ENCODE measurements around the gene SMIM44. TPM values are rescaled to one million over a fixed set of nuclear protein-coding genes. Genes with fewer than 3 reads are reported as not detected.
"Not testable (repeated sequence)": the region's sequence is repeated elsewhere in the genome, so short reads cannot be mapped to it uniquely, and the experiment has no call there.

The SMIM44 gene
- not detected for total RNA-seq
- long read RNA-seq, result 0 reads

DNA sequence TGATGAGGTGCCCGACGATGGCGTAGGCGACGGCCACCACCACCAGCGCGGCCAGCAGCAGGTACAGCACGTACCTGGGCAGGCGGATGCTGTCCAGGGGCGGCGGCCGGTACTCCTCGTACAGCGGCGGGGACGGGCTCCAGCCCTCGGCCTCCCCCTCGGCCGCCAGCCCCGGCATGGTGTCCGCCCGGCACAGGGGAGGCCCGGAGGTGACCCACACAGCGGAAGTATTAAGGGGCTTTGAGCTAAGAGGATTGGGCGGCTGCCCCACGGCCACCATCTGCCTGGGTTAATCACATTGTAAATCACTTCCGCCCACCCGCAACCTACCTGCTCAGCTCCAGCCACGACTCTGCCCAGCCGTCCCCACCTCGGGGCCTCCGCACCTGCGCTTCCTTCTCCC is at the start of gene SMIM44:
Gene SMIM44, minus strand, starts transcription at position 216 of the 403 bp plus-strand sequence. Its CDS starts 38 bp downstream, at position 178.
- DNase-seq, result no peak
- intact Hi-C loops (cut with DNase I), result no loop called here
- ATAC-seq (ENCODE audit: poor library complexity), result no peak

DNA sequence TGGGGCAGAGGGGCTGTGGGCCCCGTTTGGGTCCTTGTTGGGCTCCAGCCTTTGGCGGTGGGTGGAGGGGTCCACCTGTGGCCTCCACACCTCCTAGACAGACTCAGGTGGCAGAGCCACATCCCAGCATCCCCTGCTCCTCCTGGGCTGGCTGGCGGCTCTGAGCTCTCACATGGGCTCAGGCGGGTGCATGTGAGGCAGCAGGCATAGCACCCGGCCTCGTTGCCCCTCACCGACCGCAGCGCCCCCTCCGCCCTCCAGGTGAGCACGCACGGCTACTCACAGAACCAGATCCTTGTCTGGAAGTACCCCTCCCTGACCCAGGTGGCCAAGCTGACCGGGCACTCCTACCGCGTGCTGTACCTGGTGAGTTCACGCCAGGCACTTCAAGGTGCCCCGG is 49.8 kb upstream of the SMIM44 start:
- ATAC-seq (ENCODE audit: poor library complexity) (no peak), DNase-seq (no peak)
- intact Hi-C loops (cut with DNase I), result no loop called here

DNA sequence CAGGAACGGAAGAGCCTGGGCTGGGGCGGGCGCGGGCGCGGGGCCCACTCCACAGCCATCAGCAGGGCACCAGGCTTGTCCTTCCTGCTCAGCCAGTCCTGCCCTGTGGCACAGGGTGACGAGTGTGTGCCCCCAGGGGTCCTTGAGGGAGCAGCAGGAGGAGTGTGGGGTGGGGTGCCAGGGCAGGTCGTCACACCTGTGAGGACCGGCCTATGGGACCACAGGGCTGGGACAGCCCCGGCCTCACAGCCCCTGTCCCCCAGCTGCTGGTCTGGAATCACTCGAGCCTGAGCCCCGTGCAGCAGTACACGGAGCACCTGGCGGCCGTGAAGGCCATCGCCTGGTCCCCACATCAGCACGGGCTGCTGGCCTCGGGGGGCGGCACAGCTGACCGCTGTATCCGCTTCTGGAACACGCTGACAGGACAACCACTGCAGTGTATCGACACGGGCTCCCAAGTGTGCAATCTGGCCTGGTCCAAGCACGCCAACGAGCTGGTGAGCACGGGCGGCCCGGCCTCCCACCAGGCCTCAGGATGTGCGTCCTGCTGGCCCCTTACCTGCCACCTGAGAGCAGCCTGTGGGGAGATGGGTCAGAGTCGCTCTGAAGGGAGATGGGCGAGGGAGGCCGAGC is 49.0 kb upstream of the SMIM44 start:
- DNase-seq (no peak), ATAC-seq (ENCODE audit: poor library complexity) (no peak)
- intact Hi-C loops (cut with DNase I), result no loop called here

DNA sequence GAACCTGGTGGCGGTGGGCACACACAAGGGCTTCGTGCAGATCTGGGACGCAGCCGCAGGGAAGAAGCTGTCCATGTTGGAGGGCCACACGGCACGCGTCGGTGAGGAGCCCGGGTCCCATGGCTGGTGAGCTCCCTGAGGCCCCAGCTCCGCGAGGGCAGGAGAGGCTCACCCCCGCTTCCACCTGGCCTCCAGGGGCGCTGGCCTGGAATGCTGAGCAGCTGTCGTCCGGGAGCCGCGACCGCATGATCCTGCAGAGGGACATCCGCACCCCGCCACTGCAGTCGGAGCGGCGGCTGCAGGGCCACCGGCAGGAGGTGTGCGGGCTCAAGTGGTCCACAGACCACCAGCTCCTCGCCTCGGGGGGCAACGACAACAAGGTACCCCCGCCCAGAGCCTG is 48.5 kb upstream of the SMIM44 start:
- ATAC-seq (ENCODE audit: poor library complexity), result no peak
- intact Hi-C loops (cut with DNase I), result no loop called here
- DNase-seq, result no peak

DNA sequence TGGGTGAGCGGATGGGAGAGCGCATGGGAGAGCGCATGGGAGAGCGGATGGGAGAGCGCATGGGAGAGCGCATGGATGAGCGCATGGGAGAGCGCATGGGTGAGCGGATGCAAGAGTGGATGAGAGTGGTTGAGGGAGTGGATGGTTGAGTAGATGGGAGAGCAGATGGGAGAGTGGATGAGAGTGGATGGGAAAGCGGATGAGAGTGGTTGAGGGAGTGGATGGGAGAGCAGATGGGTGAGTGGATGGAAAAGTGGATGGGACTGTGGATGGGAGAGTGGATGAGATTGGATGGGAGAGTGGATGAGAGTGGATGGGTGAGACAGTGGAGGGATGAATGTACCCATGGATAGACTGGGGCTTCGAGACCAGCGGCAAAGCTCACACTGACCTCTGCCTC is 47.1 kb upstream of the SMIM44 start:
- intact Hi-C loops (cut with DNase I), result no loop called here
- ATAC-seq (ENCODE audit: poor library complexity), result no peak
- no peak for DNase-seq

DNA sequence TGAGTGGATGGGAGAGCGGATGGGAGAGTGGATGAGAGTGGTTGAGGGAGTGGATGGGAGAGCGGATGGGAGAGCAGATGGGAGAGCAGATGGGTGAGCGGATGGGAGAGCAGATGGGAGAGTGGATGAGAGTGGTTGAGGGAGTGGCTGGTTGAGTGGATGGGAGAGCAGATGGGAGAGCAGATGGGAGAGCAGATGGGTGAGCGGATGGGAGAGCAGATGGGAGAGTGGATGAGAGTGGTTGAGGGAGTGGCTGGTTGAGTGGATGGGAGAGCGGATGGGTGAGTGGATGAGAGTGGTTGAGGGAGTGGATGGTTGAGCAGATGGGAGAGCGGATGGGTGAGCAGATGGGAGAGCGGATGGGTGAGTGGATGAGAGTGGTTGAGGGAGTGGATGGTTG is 46.1 kb upstream of the SMIM44 start:
- DNase-seq; ATAC-seq (ENCODE audit: poor library complexity); intact Hi-C loops (cut with DNase I): not testable (repeated sequence)

DNA sequence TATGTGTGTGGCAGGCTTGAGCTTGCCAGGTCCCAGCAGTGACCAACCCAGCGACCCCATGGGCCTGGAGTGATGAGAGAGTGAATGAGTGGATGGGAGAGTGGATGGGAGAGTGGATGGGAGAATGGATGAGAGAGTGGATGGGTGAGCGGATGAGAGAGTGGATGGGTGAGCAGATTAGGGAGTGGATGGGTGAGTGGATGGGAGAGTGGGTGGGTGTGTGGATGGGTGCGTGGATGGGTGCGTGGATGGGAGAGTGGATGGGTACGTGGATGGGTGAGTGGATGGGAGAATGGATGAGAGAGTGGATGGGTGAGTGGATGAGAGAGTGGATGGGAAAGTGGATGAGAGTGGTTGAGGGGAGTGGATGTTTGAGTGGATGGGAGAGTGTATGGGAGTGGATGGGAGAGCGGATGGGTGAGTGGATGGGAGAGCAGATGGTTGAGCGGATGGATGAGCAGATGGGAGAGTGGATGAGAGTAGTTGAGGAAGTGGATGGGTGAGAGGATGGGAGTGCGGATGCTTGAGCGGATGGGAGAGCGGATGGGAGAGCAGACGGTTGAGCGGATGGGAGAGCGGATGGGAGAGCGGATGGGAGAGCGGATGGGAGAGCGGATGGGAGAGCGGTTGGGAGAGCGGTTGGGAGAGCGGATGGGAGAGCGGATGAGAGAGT is 45.4 kb upstream of the SMIM44 start:
- intact Hi-C loops (cut with DNase I), result no loop called here
- ATAC-seq (ENCODE audit: poor library complexity), result no peak
- no peak for DNase-seq

DNA sequence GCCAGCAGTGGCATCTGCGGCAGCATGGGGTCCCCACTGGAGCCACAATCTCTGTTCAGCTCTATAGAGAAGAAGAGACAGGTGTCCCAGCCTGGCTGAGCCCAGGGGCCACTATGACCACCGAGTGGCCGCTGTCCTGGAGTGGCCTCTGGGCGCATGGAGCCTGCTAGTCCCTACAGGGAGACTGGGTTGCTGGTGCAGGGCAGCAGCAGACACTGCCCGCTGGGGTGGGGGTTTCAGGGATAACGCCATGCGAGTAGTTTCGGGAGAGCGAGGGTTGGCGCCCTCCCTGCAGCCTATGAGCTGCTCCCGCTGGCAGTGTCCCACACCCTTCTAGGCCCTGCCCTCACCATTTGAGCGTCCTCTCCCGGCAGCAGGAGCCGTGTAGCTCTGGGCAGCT is 44.8 kb upstream of the SMIM44 start:
- ATAC-seq (ENCODE audit: poor library complexity), result no peak
- intact Hi-C loops (cut with DNase I), result no loop called here
- no peak for DNase-seq

DNA sequence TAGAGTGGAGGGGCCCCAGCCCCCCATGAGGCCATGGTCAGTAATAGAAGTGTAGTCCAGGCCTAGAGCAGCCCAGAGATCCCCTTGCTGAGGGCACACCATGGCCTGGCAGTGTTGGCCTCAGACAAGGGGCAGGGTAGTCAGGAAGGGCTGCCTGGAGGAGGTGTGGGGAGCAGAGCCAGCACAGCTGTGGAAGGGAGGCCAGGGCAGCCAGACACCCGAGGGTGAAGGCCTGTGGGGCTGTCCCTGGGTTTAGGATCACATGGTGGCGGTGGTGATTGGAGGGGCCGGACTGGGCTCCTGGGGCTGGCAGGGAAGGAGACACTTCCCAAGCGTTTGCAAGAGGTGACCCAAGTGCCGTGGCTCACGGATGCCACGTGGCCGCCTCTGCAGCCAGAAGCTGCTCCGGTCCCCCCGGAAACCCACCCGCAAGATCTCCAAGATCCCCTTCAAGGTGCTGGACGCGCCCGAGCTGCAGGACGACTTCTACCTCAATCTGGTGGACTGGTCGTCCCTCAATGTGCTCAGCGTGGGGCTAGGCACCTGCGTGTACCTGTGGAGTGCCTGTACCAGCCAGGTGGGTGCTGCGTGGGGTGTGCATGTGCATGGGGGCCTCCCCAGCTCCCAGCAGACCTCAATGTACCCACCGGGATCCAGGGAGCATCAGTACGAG is 44.1 kb upstream of the SMIM44 start:
- intact Hi-C loops (cut with DNase I), result no loop called here
- DNase-seq (no peak), ATAC-seq (ENCODE audit: poor library complexity) (no peak)

DNA sequence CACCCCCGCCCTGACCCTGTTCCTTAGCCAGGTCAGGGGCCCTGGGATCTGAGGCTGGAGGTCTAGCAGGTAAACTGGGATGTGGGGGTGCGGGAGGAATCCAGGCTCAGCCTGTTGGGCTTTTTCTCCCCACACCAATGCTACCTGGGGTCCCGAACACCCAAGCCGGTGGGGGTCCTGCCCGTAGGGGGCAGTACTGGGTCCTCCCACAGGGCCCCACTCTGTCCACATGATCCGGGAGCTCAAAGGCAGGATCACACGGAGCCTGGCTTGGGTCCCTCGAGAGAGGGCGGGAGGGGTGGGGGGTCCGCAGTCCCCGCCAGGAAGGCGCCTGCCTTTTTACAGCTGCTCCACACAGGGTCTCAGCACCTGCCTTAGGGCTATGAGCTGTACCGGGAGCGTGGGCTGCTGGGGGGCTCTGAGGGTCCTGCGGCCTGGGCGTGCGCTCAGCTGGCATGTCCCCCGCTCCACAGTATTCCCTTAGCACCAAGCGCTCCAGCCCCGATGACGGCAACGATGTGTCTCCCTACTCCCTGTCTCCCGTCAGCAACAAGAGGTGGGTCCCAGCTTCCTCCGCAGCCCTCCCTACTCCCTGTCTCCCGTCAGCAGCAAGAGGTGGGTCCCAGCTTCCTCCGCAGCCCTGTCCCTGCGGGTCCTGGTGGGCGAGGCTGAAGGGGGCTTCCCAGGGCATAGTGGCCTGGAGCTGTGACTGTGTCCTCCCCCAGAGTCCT is 43.4 kb upstream of the SMIM44 start:
- DNase-seq (no peak), ATAC-seq (ENCODE audit: poor library complexity) (no peak)
- intact Hi-C loops (cut with DNase I), result no loop called here

DNA sequence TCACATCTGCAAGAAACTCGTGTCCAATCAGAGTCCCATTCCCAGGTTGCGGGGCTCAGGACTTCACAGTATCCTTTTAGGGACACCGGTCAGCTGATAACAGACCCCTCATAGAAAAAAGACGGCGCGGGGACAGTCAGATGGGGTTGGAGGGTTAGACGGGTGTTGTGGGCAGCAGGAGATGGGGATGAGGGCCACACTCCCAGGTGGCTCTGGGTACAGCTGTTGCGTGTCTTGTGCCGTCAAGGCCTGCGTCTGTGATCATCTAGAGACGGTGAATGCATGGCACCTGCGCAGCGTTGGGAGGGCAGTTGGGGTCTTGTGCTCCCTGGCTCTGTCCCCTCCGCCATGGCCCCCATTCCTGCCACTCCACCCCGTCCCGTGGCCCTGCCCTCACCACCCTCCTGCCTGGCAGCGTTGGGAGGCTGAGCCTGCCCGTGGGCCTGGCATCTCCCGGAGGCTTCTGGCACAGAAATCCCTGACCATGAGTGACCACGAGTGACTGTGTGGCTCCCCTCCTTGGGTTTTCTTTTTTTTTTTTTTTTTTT is 41.7 kb upstream of the SMIM44 start:
- no peak for DNase-seq
- no peak for ATAC-seq (ENCODE audit: poor library complexity)
- intact Hi-C loops (cut with DNase I), result no loop called here

DNA sequence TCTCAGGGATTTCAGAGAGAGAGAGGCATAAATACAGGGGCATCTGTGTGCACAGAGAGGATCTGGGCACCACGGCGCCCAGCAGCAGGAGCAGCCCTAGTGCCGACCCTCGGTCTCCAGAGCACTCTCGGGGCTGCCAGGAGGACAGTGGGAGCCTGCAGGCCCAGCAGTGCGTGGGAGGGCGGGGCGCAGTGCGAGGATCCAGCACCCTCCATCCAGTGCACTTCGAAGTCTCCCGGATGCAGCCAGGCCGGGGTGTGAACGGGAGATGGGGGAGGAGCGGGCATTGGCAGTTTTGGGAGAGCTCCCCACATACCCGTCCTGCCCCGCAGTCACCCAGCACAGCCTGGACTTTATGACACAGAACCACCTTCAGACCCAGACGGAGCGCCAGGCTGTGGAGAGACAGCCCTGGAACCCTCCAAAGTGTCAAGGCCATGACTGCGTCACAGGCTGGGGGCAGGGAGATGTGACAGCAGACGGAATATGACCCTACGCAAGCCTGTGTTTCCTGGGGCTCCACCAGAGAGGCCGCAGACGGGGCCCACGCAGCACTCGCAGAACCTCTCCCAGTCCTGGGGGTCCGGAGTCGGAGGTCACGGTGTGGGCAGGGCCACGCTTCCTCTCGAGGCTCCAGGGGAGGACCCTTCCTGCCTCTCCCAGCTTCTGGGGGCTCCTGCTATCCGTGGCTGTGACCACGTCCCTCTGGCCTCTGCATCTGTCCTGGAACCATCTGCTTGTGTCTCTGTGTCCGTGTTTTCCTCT is 41.0 kb upstream of the SMIM44 start:
- intact Hi-C loops (cut with DNase I), result no loop called here
- ATAC-seq (ENCODE audit: poor library complexity) (no peak), DNase-seq (no peak)

DNA sequence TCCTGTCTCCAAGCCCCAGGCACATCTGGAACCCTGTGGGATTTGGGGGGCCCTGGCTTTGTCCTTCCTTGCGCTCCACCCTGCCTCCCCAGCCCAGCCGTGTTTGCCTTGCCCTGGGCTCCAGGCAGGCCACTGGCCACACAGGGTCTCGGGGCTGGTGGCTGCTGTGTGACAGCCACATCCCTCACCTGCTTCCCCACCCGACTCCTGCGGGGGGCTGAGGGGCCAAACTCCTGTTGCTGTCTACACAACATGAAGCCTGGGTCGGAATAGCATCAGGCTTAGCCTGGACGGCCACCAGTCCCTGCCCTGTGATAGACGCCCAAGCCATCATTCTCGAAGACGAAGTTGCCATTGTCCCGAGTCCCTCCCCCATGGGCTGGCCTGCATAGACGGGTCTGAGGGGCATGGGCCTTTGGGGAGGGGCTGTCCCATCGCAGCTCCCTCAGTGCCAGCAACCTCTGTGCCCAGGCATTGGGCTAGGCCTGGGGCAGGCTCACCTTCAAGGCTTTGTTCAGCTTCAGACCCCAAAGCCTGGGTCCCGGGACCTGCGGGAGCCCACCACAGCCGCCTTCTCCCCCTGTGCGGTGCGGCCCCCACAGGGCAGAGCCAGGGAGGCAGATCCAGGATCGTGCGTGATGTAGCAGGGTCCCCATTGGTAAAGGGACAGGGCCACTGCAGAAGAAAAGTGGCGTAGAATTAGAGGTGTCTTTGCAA is 40.3 kb upstream of the SMIM44 start:
- ATAC-seq (ENCODE audit: poor library complexity), result no peak
- intact Hi-C loops (cut with DNase I), result no loop called here
- no peak for DNase-seq

DNA sequence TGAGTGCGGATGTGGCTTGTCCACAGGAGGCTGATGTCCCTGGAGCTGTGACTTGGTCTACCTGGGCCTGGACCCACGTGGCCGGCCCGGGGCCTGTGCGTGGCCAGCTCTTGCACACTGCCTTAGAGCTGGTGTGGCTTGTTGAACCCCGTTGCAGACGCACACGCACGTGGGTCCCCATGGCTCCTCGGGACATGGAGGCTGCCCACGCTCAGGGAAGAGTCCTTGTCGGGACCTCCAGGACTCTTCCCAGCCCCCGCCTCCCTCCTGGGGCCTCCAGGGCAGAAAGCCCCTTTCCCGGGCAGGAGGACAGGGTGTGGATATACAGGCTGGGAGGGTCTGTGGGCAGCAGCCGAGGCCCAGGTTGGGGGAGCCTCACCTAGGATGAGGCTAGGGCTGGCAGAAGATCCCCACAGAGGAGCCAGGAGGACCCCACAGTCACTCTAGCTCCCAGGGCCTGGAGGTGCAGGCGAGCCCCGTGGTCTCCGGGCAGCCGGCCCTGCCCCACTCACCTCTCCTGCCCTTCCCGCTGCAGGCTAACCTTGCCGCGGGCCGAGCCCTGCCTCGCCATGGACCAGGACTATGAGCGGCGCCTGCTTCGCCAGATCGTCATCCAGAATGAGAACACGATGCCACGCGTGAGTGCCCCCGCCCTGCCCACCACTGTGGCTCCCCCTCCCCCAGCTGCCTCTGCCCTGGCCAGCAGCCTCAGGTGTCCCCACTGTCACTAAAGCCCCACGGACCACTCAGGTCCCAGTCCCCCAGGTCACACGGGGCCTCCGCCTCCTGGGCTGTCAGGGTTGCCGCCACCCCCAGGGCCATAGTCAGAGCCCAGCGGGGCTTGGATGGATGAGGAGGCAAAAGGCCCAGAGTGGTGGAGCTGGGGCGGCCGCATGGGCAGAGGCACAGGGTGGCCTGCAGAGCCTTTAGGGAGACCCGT is 39.5 kb upstream of the SMIM44 start:
- intact Hi-C loops (cut with DNase I), result no loop called here
- DNase-seq, result no peak
- ATAC-seq (ENCODE audit: poor library complexity), result no peak

DNA sequence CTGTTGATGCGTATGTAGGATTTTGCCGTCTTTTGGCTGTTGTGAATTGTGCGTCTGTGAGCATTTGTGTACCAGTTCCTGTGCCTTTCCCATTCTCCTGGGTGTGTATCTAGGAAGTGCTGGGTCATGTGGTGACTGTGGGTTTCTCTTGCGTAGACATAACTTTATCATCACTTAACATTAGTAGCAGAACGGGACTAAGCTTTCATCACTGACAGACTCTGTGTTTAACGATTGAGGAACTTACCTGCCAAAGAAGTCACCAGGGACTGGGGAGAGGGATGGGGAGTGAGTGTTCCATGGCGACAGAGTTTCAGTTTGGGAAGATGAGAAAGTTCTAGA is 37.8 kb upstream of the SMIM44 start:
- intact Hi-C loops (cut with DNase I), result no loop called here

DNA sequence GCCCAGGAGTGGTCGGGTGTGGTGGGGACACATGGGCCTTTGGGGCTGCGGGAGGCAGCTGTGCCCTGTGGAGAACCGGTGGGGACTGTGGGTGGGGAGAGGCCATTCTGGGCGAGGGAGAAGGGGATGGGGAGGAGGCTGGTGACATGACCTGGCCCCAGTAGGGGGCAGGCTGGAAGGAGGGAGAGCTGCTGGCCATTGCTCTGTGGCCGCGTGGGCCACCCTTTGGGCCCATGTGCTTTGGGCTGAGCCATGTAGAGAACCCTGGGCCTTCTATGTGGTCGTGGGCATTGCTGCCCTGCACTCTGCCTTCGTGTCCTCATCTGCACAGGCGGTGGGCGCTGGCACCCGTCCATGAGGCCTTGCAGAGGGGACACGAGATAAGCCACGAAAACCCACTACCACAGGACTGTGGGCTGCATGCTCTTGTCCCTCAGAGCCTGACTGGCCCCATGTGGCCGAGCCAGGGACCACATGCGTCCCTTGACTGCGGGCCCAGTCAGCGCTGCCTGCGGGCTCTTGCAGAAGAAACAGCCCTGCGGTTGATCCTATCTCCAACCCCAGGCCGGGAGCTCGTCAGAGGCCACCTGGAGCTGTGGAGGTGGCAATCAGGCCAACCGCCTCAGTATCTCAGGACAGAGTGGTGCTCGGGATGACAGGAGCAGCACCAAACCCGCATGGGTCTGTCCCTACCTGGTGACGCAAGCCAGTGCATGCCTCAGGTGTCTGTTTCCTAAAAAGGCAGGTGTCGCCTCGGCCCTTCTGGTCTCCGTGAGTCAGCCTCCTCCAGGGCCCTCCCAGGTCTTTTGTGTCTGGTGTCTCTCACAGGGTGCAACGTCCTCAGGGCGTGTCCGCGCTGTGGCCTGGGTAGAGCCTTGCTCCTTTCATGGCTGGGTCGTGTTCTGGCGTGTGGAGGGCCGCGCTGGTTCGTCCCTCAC is 37.2 kb upstream of the SMIM44 start:
- intact Hi-C loops (cut with DNase I), result no loop called here
- DNase-seq (no peak), ATAC-seq (ENCODE audit: poor library complexity) (no peak)

More for the DNA sequence above, 37.8 kb upstream of the SMIM44 start:
- no peak for ATAC-seq (ENCODE audit: poor library complexity)
- DNase-seq, result no peak
